GM12865 (cell line): ENCODE measurements around the gene ASTL.

Experiments
- DNase-seq: peaks from one replicate; pipeline ENCODE4 v3.0.0; 2010; ENCODE audit warnings: low read depth
- H3K4me3 ChIP-seq: 2 replicates; pipeline ENCODE4 v1.5.1; 2011; ENCODE audit warnings: mild to moderate bottlenecking, low read depth, low read length, control low read depth
- TF ChIP-seq, protein P1 (sequence below): IDR thresholded peaks from 2 replicates; pipeline ENCODE4 v1.5.1; 2011; ENCODE audit warnings: low read length, control low read depth, low read depth, inconsistent platforms; ENCODE audit not compliant: insufficient read depth; ENCODE audit errors: missing control alignments

ASTL gene

DNA sequence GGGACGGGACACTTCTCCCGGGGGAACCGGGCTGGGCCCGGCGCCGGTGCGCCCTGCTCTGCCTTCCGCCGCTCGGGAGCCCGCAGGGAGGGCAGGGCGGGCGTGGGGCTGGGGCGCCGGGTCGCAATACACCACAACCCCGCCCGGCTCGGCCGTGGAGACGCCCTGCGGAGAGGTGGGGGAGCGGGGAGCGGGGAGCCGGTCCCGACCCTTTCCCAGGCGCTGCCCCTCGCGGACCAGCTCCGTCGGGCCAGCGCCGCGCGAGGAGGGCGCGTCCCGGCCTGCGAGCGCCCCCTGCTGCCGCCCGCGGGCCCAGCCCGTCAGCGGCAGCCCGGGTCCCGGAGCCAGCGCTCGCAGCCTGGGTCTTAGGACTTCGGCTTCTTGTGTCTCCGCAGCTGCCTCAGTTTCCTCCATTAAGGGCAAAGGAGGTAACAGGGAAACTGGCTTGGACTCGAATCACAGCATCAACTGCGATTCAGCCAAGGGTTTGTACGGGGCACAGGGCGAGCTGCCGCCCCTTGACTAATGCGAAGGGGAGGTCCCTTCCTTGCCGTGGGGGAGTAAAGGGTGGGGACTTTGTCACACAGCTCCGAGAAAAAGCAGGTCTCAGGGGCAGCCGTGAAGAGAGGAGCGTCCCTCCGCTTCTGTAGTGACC lies 21.3 kb downstream of the ASTL start:
- peak overlapping the region; percentile 50 for H3K4me3 ChIP-seq
- TF ChIP-seq, protein P1, sequence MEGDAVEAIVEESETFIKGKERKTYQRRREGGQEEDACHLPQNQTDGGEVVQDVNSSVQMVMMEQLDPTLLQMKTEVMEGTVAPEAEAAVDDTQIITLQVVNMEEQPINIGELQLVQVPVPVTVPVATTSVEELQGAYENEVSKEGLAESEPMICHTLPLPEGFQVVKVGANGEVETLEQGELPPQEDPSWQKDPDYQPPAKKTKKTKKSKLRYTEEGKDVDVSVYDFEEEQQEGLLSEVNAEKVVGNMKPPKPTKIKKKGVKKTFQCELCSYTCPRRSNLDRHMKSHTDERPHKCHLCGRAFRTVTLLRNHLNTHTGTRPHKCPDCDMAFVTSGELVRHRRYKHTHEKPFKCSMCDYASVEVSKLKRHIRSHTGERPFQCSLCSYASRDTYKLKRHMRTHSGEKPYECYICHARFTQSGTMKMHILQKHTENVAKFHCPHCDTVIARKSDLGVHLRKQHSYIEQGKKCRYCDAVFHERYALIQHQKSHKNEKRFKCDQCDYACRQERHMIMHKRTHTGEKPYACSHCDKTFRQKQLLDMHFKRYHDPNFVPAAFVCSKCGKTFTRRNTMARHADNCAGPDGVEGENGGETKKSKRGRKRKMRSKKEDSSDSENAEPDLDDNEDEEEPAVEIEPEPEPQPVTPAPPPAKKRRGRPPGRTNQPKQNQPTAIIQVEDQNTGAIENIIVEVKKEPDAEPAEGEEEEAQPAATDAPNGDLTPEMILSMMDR, result peak; percentile 77
- peak; percentile 59 for DNase-seq

DNA sequence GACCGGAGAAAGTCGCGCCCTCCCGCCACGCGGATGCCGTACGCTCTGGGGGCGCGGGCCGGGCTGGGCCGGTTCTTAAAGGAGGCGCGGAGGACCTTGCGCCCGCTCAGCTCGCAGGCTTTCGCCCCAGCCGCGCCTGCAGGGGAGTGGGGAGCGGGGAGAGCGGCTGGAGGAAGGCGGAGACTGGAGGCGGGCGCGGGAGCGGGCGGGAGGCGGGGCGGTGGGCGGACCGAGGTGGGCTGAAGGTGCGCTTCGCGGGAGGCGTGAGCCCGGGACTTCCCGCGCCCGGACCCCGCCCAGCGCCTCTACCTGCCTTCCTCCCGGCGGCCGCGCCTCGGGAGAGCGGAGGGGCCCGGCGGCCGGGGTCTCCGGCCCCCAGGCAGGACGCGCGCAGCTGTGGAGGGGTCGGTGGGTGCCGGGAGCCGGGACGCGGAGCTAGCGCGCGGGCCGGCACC lies 21.9 kb downstream of the ASTL start, which contains the start of gene ADRA2B:
Gene ADRA2B (minus strand): TSS at position 148 of the 455 bp plus-strand sequence. CDS start 422 bp downstream, outside the sequence.
- H3K4me3 ChIP-seq, result peak within 1 kb of the TSS; percentile 50
- TF ChIP-seq, protein P1, result no peak
- DNase-seq, result peak; percentile 76

DNA sequence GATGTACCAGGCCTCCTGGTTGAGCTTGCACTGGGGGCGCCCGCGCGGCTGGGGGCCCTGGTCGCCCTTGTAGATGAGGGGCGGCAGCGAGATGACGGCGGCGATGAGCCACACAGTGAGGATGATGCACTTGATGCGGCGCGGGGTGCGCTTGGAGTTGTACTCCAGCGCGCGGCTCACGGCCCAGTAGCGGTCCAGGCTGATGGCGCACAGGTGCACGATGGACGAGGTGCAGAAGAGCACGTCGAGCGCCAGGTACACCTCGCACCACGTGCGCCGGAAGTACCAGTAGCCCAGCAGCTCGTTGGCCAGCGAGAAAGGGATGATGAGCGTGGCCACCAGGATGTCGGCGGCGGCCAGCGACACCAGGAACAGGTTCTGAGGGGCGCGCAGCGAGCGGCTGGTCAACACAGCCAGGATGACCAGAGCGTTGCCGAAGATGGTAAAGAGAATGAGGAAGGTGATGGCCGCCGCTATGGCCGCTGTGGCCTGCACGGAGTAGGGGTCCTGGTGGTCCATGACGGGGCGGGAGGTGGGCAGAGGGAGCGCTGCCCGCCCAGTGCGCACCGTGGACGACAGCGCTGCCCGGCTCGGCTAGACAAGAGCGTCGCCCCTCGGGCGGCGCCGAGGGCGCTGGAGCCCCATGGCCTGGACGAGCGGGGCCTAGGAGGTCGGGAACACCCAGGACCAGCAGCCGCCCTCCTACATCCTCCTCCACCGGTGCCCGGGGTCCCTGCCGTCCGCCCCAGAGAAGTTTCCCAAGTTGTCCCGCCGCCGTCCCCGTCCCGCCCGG lies 22.5 kb downstream of the ASTL start:
- H3K4me3 ChIP-seq, result peak overlapping the region; percentile 50; the same call in 1 of the 2 replicates
- DNase-seq, result no peak

DNA sequence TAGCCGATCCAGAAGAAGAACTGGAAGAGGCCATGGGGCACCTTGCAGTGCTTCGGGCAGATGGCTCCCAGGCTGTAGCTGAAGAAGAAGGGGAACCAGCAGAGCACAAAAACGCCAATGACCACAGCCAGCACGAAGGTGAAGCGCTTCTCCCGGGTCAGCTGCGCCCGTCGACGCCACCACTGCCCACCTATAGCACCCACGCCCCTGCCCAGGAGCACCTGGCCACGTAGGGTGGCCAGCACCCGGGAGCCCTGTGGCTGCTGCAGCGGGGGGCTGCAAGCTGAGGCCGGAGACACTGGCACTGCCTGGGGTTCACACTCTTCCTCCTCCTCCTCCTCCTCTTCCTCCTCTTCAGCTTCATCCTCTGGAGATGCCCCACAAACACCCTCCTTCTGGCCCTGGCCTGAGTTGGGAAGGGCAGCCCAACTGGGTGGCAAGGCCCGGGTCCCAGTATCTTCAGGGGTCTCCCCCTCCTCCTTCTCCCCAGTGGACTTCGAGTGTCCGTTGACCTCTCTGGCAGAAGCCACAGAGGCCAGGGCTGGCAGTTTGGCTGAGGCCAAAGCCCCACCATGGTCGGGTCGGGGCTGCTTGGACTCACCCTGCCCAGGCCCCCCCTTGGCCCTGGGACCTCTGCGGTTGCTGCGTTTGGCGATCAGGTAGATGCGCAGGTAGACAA lies 23.3 kb downstream of the ASTL start:
- DNase-seq, result no peak
- no peak overlapping the region for H3K4me3 ChIP-seq
- TF ChIP-seq, protein P1, result no peak

More for the DNA sequence above, 22.5 kb downstream of the ASTL start:
- TF ChIP-seq, protein P1, result no peak

DNA sequence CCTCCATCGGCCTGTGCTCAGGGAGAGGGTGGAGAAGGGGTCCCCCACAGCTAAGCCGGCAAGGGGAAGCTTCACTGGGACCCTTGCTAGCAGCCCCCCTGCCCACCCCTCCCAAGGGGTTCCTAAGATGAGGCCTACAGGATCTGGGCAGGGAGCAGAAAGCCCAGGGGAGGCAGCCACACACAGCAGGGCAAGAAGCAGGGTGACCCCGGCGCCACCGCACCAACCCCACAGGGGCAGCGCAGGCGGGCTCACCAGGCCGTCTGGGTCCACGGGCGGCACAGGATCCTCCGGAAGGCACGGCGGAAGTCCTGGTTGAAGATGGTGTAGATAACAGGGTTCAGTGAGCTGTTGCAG lies 23.8 kb downstream of the ASTL start:
- no peak overlapping the region for H3K4me3 ChIP-seq
- DNase-seq, result no peak
- TF ChIP-seq, protein P1, result no peak

DNA sequence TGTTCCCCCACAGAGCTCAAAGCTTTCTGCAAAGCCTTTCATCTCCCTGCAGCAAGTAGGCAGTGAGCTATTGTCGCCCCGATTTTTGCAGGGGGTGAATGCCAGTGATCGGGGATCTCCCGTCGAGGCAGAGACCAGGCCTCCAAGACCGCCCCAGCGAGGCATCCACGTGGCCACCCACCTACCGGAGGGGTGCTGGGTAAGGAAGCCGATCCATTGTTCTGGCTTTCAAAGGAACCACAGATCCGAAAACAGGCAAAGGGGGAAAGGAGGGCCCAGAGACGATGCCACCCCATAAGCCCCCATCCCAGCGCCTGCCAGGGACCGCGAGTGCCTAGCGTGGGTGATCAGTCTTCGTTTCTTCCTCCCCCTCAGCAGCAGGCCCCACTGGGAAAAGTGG lies 24.4 kb downstream of the ASTL start:
- TF ChIP-seq, protein P1, result no peak
- no peak for DNase-seq
- no peak overlapping the region for H3K4me3 ChIP-seq
